Stimulated activated CD4-positive, alpha-beta T cell treated with anti-CD3 and anti-CD28 coated beads, TNF-alpha, amount 100 ng/mL, for 1 hour (primary cell): ENCODE results near the gene SYNPO2.
"Not testable (repeated sequence)": the region's sequence is repeated elsewhere in the genome, so short reads cannot be mapped to it uniquely, and the experiment has no call there.

ENCODE experiments used
- DNase-seq, 3 donors: peaks; one replicate each; pipeline ENCODE4 v3.0.0-alpha.2; 2020; ENCODE audit warnings: low read depth in 3 of 3, low spot score in 1 of 3

The SYNPO2 gene

GRCh38 chr4:118974758-118975157 is 86.1 kb downstream of the SYNPO2 start:
- DNase-seq, result no peak

- DNase-seq, result no peak
These were observed 87.0 kb downstream of the SYNPO2 start for GRCh38 chr4:118975449-118976192.

GRCh38 chr4:118976193-118976560 is 87.5 kb downstream of the SYNPO2 start:
- not testable (repeated sequence) for DNase-seq

GRCh38 chr4:118977100-118977499 is 88.4 kb downstream of the SYNPO2 start:
- DNase-seq, result not testable (repeated sequence)

GRCh38 chr4:118979712-118980111 is 91.1 kb downstream of the SYNPO2 start:
- DNase-seq, result no peak

GRCh38 chr4:118981171-118981838 is 92.7 kb downstream of the SYNPO2 start:
- no peak for DNase-seq

GRCh38 chr4:118981839-118982381 is 93.3 kb downstream of the SYNPO2 start:
- DNase-seq, result peak in 1 of 3 donors; percentile 10

GRCh38 chr4:118983293-118983692 is 94.6 kb downstream of the SYNPO2 start:
- DNase-seq, result no peak

- no peak for DNase-seq
These were observed 95.2 kb downstream of the SYNPO2 start for GRCh38 chr4:118983831-118984230.

GRCh38 chr4:118985170-118986000 is 96.7 kb downstream of the SYNPO2 start:
- no peak for DNase-seq

- no peak for DNase-seq
These were observed 99.4 kb downstream of the SYNPO2 start for GRCh38 chr4:118987959-118988634.

- no peak for DNase-seq
These were observed 100.0 kb downstream of the SYNPO2 start for GRCh38 chr4:118988635-118988972.

- DNase-seq, result no peak
These were observed 100.7 kb downstream of the SYNPO2 start for GRCh38 chr4:118989098-118990080.

- DNase-seq, result no peak
These were observed 103.0 kb downstream of the SYNPO2 start for GRCh38 chr4:118991686-118992085.

GRCh38 chr4:118992149-118992548 is 103.5 kb downstream of the SYNPO2 start:
- DNase-seq, result no peak

GRCh38 chr4:118993333-118993732 is 104.7 kb downstream of the SYNPO2 start:
- DNase-seq, result no peak

- no peak for DNase-seq
These were observed 105.4 kb downstream of the SYNPO2 start for GRCh38 chr4:118994030-118994429.

- DNase-seq, result no peak
These were observed 107.2 kb downstream of the SYNPO2 start for GRCh38 chr4:118995693-118996391.

GRCh38 chr4:118997601-118998000 is 108.9 kb downstream of the SYNPO2 start:
- DNase-seq, result no peak
